Measurements from ENCODE around the gene TNFRSF14. TPM values are rescaled to one million over a fixed set of nuclear protein-coding genes. Genes with fewer than 3 reads are reported as not detected.

TNFRSF14 gene
- total RNA-seq, 2 experiments from 2014 or later, result 191 to 194 TPM

DNA sequence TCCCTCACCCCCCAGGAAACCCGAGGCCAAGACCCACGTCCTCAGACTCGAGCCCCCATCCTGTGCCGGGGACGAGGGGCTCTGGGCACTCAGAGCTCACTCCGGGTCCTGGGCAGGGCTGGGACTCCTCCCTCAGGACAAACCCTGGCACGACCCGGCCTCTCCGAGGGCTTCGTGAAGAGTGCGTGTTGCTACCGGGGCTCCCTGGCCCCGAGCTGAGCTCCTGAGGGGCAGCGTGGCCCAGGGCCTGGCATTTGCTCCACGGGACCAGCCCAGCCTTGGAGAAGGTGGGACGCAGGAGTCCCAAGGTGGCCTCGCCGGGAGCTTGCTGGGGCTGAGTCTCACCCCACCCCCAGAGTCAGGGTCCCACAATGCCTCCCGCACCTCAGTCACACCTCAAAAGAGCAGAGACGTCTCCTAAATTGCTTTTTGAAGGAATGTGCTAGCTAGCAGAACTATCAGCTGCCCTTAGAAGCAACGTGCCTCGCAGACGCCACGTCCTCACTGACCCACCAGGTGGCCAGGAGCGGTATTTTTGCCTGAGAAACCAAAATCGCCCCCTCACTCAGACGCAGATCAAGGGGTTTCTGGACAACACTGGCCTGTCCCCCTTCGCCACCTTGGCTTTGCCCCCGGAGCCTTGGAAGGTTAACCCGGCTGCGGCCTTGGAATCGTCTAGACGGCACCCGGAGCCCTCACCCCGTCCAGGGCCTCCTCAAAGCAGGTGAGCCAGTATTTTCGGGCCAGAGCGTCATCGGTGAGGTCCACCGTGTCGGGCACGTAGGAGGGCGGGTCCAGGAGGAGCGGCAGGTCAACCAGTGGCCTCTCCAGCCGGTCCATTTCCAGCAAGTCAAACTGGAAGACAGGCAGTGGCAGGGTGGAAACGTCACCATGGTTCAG, 41.1 kb upstream of the TNFRSF14 start:
- intact Hi-C loops (cut with DNase I, micrococcal nuclease), result no loop called here
- Mint-ChIP-seq H3K9me3 (no peaks in the 10 kb centered on the region), H3K27ac (no peak overlapping the region)

DNA sequence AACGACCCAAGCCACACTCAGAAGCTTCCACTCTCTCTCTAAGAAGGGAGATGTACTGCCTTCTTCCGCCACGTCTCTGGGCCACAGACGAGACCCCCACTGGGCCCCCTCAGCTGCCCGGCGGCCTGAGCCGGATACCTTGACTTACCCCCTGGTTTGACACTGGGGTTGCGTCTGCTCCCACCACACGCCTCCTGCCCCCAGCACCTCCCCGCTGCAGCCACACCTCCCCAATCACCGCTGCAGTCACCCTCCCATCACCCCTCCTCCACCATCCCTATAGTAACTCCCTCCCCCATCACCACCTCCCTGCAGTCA, 40.4 kb upstream of the TNFRSF14 start:
- POLR2A ChIA-PET, result no interaction called here
- H3K4me1 Mint-ChIP-seq (ENCODE audit: low read depth), result no peaks in the 10 kb centered on the region

More for the DNA sequence above, 41.1 kb upstream of the TNFRSF14 start:
- no peaks in the 10 kb centered on the region for H3K27me3 Mint-ChIP-seq
- H3K27ac ChIP-seq (ENCODE audit: low read depth in 1 of 2, low read length in 2 of 2), result no peak overlapping the region
- no peaks in the 10 kb centered on the region for H3K27me3 ChIP-seq (ENCODE audit: control insufficient read depth in 1 of 2, insufficient read depth in 2 of 2, low read length in 2 of 2)
- no peaks in the 10 kb centered on the region for H3K4me1 Mint-ChIP-seq (ENCODE audit: low read depth)
- H3K4me3 ChIP-seq (ENCODE audit: low read length), result no peak overlapping the region
- ATAC-seq (ENCODE audit: poor library complexity), result no peak
- no peaks in the 10 kb centered on the region for H3K4me1 ChIP-seq (ENCODE audit: insufficient read depth, low read length)
- CTCF ChIA-PET, result no interaction called here
- H3K9me3 ChIP-seq (ENCODE audit: control insufficient read depth in 1 of 2, insufficient read depth in 1 of 2, low read length in 2 of 2), result no peaks in the 10 kb centered on the region
- TF ChIP-seq, protein P1, sequence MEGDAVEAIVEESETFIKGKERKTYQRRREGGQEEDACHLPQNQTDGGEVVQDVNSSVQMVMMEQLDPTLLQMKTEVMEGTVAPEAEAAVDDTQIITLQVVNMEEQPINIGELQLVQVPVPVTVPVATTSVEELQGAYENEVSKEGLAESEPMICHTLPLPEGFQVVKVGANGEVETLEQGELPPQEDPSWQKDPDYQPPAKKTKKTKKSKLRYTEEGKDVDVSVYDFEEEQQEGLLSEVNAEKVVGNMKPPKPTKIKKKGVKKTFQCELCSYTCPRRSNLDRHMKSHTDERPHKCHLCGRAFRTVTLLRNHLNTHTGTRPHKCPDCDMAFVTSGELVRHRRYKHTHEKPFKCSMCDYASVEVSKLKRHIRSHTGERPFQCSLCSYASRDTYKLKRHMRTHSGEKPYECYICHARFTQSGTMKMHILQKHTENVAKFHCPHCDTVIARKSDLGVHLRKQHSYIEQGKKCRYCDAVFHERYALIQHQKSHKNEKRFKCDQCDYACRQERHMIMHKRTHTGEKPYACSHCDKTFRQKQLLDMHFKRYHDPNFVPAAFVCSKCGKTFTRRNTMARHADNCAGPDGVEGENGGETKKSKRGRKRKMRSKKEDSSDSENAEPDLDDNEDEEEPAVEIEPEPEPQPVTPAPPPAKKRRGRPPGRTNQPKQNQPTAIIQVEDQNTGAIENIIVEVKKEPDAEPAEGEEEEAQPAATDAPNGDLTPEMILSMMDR (IDR thresholded peaks at IDR 0.05), result no peak
- POLR2A ChIA-PET, result no interaction called here
- peaks cover 63% of the 10 kb centered on the region for H3K36me3 Mint-ChIP-seq (ENCODE audit: low read depth)
- no peak for DNase-seq
- no peak overlapping the region for H3K4me3 Mint-ChIP-seq
- peaks cover 96% of the 10 kb centered on the region for H3K36me3 ChIP-seq (ENCODE audit: insufficient read depth, low read length)

DNA sequence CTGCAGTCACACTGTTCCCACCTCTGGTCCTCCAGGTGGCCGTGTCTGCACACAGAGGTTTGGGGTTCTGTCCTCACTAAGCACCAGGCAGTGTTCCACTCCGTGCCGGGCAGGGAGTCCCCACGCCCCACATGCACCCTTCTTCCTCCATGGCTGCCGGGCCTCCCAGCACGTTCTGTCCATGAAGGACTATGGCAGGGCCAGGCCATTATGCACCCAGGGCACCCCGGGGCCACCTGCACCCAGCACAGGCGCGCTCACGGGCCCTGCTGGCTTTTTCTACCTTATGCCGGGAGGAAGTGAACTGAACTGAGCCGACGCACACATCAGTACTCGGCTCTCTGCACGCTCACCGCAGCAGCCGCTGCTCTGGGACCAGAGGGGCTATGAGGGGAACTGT, 40.0 kb upstream of the TNFRSF14 start:
- Mint-ChIP-seq H3K27ac (no peak overlapping the region), H3K27me3 (no peaks in the 10 kb centered on the region), H3K4me1 (ENCODE audit: low read depth) (no peaks in the 10 kb centered on the region), H3K9me3 (no peaks in the 10 kb centered on the region), H3K4me3 (no peak overlapping the region), H3K36me3 (ENCODE audit: low read depth) (peaks cover 65% of the 10 kb centered on the region)
- no peak for DNase-seq
- intact Hi-C loops (cut with DNase I, micrococcal nuclease), result no loop called here
- no peak overlapping the region for H3K4me3 ChIP-seq (ENCODE audit: low read length)
- no peaks in the 10 kb centered on the region for H3K27me3 ChIP-seq (ENCODE audit: control insufficient read depth in 1 of 2, insufficient read depth in 2 of 2, low read length in 2 of 2)
- POLR2A ChIA-PET, result no interaction called here
- no peaks in the 10 kb centered on the region for H3K9me3 ChIP-seq (ENCODE audit: control insufficient read depth in 1 of 2, insufficient read depth in 1 of 2, low read length in 2 of 2)
- no peak overlapping the region for H3K27ac ChIP-seq (ENCODE audit: low read depth in 1 of 2, low read length in 2 of 2)
- peaks cover 95% of the 10 kb centered on the region for H3K36me3 ChIP-seq (ENCODE audit: insufficient read depth, low read length)
- no peak for ATAC-seq (ENCODE audit: poor library complexity)
- CTCF ChIA-PET, result no interaction called here
- H3K4me1 ChIP-seq (ENCODE audit: insufficient read depth, low read length), result no peaks in the 10 kb centered on the region
- TF ChIP-seq, protein P1 (IDR thresholded peaks at IDR 0.05), result no peak

More for the DNA sequence above, 40.4 kb upstream of the TNFRSF14 start:
- Mint-ChIP-seq H3K9me3 (no peaks in the 10 kb centered on the region), H3K36me3 (ENCODE audit: low read depth) (peaks cover 61% of the 10 kb centered on the region), H3K27me3 (no peaks in the 10 kb centered on the region), H3K27ac (no peak overlapping the region), H3K4me3 (no peak overlapping the region)
- H3K27ac ChIP-seq (ENCODE audit: low read depth in 1 of 2, low read length in 2 of 2), result no peak overlapping the region
- H3K4me3 ChIP-seq (ENCODE audit: low read length), result no peak overlapping the region
- H3K4me1 ChIP-seq (ENCODE audit: insufficient read depth, low read length), result no peaks in the 10 kb centered on the region
- CTCF ChIA-PET, result no interaction called here
- TF ChIP-seq, protein P1 (IDR thresholded peaks at IDR 0.05), result no peak
- DNase-seq (no peak), ATAC-seq (ENCODE audit: poor library complexity) (no peak)
- H3K27me3 ChIP-seq (ENCODE audit: control insufficient read depth in 1 of 2, insufficient read depth in 2 of 2, low read length in 2 of 2), result no peaks in the 10 kb centered on the region
- intact Hi-C loops (cut with DNase I, micrococcal nuclease), result no loop called here
- peaks cover 95% of the 10 kb centered on the region for H3K36me3 ChIP-seq (ENCODE audit: insufficient read depth, low read length)
- H3K9me3 ChIP-seq (ENCODE audit: control insufficient read depth in 1 of 2, insufficient read depth in 1 of 2, low read length in 2 of 2), result no peaks in the 10 kb centered on the region

Measured in CD4-positive, alpha-beta T cell (primary cell).